ENCODE results near the gene SDK1. TPM values are rescaled to one million over a fixed set of nuclear protein-coding genes. Genes with fewer than 3 reads are reported as not detected.

The SDK1 gene
- total and polyA plus RNA-seq, 2 of the 8 experiments (the other 6 are each of a cell fraction or from before 2014, with no cell fraction given) = 3.3 to 7.2 TPM

- TF ChIP-seq YY1 (IDR thresholded peaks at IDR 0.05; ENCODE audit: low read depth, low read length) = no peak
- TF ChIP-seq CTCF (IDR thresholded peaks at IDR 0.05; ENCODE audit: control extremely low read depth in 1 of 3, insufficient read depth in 1 of 3, low read depth in 1 of 3, low read length in 3 of 3) = no peak
- TF ChIP-seq, protein P1, sequence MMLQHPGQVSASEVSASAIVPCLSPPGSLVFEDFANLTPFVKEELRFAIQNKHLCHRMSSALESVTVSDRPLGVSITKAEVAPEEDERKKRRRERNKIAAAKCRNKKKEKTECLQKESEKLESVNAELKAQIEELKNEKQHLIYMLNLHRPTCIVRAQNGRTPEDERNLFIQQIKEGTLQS (IDR thresholded peaks at IDR 0.05; ENCODE audit: insufficient read depth, low read depth, low read length) = no peak
- no peak for TF ChIP-seq EP300 (IDR thresholded peaks at IDR 0.05; ENCODE audit: borderline replicate concordance in 1 of 2, low read depth in 2 of 2, low read length in 2 of 2)
- no peak for TF ChIP-seq CTBP2 (IDR thresholded peaks at IDR 0.05; ENCODE audit: borderline replicate concordance, insufficient read depth, insufficient read length, low read length)
Observed at GRCh38 chr7:3771906-3772305, 470.9 kb downstream of the SDK1 start (continued).
